NCI-H146 treated with DMSO at 0.1 percent for 48 hours (cell line): ENCODE data around the gene M1AP.

Experiments
- DNase-seq: peaks from one replicate; lab custom pipeline; 2025; ENCODE audit not compliant: unreplicated experiment; lab: John Stamatoyannopoulos, UW

The M1AP gene, protein sequence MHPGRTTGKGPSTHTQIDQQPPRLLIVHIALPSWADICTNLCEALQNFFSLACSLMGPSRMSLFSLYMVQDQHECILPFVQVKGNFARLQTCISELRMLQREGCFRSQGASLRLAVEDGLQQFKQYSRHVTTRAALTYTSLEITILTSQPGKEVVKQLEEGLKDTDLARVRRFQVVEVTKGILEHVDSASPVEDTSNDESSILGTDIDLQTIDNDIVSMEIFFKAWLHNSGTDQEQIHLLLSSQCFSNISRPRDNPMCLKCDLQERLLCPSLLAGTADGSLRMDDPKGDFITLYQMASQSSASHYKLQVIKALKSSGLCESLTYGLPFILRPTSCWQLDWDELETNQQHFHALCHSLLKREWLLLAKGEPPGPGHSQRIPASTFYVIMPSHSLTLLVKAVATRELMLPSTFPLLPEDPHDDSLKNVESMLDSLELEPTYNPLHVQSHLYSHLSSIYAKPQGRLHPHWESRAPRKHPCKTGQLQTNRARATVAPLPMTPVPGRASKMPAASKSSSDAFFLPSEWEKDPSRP

DNA sequence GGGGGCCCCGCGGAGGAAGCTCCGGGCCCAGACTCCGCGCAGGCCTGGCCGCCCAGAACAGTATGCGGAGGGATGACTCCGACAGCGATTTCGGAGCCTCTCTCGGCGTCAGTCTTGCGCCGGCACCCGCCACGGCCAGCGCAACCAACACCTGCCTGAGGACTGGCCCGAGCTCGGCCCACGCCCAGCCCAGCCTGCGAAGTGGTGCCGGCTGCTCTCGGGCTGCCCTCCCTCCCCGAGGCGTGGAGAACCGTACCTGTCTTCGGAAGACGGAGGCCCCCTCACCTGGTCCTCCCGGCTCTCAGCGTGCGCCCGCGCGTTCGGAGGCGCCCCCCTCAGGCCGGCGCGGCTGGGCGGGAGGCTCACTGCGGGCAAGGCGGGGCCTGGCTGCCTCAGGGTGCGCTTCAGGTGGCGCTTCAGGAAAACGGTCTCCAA, at the start of gene M1AP:
Gene M1AP, minus strand, starts transcription at position 322 of the 435 bp plus-strand sequence. CDS start 8,055 bp downstream, outside the sequence.
- DNase-seq = no peak

DNA sequence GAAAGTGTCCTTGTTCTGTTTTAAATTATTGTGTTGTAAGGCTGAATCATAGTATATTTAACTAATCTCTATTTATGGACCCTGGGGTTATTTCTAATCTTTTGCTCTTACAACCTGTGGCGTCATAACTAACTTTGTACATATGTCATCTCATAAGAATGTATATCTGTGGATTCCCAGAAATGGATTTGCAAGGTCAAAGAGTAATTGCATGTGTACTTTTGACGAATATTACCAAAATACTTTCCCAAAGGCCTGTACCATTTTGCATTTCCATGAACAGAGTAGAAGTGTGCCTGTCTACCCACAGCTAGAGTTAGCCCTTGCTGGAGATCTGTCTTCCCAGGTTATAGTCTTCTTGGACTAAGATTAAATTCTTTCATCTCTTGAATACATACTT, 48.7 kb upstream of the M1AP start:
- no peak for DNase-seq

DNA sequence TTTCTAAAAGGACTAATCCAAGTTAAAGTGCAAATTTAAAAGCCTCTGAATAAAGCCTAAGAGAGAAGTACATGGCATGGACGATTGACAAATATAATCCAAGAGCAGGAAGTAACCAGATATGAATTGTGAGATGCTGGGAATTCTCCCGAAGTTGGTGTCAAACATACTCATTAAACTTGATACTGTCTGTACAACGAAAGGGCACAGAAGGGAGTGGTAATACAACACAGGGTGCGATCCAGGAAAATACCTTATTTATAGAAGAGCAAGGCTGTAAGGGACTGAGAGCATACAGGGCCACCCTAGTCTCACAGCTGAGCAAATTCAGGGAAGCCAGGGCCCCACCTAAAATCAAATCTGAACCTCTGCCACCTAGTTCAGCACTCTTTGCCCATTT, 47.5 kb upstream of the M1AP start:
- no peak for DNase-seq

DNA sequence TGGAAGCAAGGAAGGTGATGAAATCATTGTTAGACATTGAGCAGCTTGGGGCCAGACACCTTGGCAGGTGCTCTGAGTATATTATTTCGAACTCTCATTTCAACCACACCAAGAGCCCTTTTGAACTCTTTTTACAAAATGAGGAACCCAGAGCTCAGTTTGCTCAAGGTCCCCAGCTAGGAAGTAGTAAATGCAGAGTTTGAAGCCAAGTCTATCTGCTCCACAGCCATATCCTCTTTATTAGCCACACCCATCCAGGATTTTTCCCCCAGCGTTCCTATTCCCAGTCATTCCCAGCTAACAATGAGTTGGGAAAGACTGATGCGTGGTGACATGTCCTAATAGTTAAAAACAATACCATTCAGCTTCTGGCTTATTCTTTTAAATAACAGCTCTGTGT, 46.2 kb upstream of the M1AP start:
- no peak for DNase-seq

DNA sequence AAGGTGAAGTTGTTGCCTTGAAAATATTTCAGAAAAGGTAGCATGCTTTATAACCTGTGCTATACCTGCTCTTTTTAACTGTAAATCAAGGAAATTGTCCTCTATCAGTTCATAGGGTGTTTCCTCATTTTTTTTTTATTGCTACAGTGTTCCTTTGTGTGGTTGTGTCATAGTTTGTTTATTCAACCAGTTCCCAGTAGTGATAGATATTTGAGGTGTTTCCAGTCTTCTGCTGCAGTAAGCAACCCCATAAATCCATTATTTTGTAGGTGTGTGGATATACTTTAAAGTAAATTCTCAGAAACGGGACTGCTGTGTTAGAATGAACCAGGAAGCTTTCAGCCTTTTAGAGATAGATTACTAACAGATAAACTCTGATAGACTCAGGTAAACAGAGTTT, 45.5 kb upstream of the M1AP start:
- no peak for DNase-seq

DNA sequence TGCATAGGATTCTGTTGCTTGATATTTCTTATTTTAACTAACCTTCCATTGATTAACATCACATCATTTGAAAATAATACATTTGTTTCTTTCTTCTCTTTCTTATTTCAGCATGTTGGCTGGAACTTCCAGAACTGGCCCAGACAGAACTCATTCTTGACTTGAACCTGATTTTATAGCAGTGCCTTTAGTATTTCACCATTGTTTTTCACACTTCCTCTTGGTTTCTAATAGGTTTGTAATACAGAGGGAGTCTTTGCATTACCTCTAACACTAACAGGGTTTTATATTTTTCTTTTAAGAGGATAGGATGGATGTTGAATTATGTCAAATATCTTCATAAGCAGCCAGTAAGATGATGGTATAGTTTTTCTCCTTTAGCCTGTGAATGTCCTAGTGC, 45.1 kb upstream of the M1AP start:
- no peak for DNase-seq

DNA sequence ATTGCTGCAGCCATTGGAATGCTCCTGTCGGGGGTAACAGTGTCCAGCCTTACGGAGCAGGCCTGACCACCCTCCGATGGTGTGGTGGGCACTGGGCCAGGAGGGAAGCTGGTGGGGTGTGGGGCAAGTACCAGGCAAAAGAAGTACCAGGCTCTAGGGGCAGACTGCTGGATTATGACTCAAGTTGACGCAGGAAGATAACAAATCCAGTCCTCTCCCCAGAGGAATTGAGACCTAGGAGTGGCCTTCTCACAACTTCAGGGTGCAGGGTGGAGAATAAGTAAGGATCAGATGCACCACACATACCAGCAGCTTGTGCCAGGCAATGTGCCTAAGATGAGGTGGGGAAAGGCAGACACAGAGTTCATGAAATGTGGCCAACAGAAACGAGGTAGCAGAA, 43.8 kb upstream of the M1AP start:
- DNase-seq = no peak

DNA sequence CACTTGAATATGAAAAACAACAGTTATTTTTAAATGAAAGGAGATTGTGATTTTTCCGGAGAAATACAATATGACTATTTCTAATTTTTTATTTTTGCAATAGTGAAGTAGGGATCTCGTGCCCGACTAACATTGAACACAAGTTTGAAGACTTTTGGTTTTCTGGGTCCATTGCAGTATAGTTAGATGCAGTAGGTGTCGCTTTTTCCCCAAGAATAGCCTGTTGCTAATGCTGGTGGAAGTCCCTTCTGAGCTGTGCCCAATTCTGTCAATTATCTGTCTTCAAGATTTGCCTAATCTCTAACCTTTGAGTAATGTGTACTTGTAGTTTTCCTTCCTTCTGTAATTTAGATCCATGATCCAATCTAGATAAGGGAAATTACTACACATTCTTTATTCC, 42.4 kb upstream of the M1AP start:
- DNase-seq = peak; percentile 65

DNA sequence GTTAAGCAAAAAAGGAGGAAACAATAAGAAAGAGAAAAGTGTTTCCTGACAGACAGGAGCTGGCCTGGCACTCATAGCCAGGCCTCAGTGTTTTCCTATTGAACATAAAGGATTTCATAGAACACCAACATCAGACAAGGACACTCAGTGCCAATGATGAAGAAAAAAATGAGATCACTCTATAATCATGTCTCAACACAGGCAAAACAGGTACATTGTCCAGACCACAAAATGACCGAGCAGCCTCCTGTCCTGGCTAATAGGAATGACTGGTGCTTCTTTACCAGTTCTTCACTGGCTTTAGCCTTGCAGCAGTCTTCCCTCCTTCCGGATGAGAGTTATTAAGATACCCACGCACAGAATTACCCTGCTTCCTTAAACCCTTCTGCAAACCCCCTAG, 41.5 kb upstream of the M1AP start:
- no peak for DNase-seq

DNA sequence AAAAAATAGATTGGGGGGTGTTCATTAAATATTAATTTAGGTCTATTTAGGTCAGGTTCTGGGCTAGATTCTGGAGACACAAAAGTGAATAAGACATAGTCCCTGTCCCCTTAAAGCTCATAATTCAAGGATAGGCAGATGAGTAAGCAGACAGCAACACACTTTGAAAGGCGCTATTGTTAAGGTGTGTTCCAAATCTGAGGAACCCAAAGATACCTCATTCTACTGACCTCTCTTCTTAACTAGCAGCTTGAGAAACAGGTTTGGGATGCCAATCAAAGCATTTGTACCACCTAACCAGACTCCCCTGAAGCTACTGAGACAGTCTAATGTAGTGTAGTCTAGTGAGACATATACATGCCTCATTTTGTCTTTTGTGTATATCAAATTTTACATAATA, 40.8 kb upstream of the M1AP start:
- no peak for DNase-seq

DNA sequence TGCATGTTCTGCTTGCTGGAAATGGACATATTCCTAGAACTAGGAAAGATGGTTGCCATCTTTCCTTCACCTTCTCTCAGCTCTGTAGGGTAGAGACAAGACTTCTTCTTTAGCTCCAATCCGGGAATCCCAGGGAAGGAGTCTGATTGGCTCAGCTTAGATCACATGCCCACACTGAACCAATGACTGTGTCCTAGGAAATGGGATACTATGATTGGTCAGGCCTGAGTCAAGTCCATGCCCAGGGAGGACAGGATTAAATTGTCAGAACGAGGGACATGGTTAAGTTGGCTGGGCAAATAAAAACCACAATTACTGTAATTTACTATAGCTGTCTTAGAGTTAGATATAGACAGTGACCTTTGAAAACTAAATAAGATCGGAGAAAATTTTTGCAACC, 37.3 kb upstream of the M1AP start:
- no peak for DNase-seq

DNA sequence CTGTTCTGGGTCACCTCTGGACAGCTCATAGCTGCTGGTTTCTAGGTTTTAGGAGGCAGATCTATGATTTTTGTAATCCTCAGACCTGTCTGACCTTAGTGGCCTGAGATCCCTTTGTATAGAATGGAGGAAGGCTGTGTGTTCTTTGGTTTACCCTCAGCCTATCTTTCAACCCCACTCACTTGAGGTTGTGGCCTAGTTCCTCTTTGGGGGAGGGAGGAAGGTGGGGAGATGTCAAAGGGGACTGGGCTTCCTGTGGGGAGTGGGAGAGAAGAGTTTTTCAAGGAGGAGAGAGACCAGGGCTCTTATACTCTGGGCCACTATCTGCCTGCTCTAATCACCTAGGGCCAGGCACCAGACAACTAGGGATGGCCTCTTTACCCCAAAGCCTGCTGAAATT, 34.4 kb upstream of the M1AP start:
- DNase-seq = no peak

DNA sequence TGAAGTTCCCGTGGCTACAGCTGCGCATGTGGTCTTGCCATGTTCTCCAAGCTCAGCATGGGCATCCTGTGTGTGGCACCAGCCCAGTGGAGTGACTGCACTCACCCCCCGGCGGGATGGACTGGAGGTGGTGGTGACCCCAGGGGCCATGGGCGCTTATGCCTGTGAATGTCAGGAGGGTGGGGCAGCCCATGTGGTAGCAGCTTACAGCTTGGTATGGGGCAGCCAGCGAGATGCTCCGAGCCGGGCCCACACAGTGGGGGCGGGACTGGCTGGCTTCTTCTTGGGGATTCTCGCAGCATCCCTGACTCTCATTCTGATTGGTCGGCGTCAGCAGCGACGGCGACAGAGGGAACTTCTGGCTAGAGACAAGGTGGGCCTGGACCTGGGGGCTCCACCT, 31.5 kb upstream of the M1AP start:
- no peak for DNase-seq

DNA sequence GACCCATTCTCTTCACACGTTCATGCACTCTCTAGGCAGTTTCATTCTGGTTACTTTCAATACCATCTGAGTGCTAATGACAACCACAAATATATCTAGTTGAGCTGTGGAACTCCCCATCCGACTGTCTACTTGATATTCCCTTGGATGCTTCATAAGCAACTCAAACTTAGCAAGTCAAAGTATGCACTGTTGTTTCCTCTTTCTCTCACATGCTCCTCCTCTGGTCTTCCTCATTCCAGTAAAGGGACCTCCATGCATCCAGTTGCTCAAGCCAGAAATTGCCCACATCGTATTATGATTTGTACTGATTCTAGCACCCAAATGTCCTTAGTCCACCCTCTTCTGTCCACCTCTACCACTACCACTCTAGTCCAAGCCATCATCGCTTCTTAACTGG, 28.2 kb upstream of the M1AP start:
- no peak for DNase-seq

DNA sequence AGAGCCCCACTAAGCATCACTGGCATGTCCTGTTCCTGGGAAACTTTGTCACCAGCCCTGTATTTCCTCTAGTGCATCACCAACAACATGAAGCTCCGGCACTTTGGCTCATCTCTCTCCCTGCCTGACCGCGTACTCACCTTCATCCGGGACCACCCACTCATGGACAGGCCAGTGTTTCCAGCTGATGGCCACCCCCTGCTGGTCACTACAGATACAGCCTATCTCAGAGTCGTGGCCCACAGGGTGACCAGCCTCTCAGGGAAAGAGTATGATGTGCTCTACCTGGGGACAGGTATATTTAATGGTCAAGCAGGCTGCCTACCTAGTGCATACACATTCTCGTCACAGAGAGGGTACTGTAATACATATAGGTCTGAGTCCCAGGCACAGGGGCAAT, 27.0 kb upstream of the M1AP start:
- no peak for DNase-seq

DNA sequence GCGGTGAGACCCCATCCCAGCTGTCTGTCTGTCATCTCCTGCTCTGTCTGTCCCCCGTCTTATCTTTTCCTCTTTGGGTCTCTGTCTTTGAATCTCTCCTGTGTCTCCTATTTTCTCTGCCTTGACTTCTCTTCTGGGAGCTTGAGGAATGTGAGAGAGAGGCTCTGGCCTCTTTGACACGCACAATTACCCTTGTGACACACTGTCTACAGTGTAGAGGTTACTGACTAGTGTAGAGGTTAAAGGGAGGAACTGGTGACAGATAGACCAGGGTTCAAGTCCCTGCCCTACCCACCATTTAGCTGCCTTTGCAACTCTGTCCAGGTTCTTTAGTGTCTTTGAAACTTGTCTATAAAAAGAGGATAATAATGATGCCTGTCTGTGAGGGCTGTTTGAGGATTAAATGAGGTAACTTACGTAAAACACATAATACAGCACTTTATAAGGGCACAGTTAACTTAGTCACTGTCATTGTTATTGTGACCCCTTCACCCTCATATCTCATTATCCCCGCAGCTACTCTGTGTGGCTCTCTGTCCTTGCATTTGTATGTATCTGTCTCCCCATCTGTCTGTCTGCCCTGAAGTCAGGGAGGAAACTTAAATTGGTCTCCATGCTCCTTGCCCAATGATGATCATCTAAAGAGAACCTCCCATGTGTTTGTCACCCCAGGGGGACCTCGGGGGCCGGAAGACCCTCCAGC, 25.8 kb upstream of the M1AP start:
- DNase-seq = no peak

DNA sequence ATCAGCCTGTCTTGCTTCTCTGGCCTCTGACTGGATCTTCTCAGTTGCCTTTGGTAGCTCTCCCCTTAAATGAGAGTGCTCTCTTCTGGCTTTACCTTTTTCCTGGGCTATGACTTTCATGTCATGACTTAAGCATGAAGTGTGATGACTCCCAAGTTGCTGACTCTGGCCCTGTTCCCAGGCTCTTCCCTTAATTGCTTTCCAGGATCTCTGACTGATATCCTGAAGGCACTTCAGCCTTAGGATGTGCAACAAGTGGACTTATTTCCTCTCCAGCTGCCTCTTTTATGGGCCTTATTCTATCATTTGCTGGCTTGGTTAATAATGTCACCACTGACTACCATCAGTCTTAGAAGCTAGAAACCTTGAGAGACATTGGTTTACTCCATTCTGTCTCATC, 23.3 kb upstream of the M1AP start:
- no peak for DNase-seq

DNA sequence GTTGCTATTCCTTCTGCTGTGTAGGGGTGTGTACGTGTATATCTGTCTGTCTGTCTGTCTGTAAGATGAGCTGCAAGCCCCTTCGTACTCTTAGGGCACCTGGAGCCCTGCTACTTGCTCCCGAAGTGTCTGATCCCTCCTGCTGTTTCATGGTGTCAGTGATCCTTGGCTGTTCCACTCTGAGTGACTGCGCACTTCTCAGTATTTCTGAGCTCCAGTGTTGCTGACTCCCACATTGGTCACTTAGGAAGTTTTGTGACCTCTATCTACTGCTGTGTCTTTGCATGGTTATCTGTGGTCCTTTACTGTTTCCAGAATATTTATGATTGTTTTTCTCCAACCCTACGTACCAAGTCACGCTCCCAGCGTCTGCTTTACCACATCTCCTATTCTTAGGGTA, 22.1 kb upstream of the M1AP start:
- DNase-seq = no peak

DNA sequence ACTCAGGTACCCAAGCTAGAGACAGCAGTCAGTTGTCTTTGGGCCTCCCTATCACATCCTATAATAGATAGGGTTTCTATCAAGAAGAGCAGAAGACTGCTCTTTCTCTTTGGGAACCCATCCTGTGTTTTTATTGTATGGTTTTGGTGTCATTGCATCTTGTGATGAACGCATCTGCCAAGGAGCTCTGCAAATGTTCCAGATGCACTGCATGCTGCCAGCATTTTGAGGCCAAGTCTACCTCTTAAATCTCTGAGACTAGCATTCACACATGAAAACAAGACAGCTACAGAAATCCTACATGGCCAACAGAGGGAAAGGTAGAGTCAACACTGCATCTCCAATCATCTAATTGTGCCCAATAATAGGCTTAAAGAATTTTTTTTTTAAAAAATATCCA, 20.0 kb upstream of the M1AP start:
- no peak for DNase-seq

DNA sequence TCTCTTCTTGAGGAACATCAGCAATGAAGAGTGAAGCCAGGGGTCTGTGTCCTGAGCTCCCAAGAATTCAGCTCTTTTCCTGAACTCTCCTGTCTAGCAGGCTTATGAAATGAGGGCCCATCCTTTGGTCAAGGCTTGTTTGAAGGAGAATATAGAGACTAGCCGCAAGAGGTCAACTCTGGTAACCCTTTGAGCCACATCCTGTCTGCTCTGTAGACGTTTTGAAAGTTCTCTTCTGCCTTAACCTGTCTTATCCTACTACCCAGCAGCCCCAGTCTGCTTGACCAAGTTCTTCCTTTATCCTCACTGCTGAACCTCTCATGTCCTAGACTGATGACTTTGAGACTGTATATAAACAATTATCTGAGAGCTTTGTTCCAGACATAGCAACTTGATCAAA, 11.3 kb upstream of the M1AP start:
- DNase-seq = no peak

DNA sequence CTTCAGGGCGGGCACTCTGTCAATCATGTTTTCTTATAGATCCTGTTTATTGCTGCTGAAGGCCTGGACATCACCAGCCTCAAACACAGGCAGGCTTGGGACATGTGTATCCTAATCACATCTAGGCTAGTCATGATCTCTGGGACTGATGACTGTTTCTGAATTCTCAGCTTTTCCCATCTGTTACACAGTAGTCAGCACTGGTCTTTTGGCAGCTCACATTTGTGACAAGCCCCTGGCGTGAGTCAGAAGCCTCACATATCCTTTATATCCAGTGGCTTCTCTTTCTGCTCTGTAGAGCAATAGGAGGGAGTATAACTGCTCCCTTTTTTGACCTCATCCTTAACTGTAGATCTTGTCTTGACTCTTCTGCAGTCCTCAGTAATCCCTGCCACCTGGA, 10.4 kb upstream of the M1AP start:
- DNase-seq = no peak

DNA sequence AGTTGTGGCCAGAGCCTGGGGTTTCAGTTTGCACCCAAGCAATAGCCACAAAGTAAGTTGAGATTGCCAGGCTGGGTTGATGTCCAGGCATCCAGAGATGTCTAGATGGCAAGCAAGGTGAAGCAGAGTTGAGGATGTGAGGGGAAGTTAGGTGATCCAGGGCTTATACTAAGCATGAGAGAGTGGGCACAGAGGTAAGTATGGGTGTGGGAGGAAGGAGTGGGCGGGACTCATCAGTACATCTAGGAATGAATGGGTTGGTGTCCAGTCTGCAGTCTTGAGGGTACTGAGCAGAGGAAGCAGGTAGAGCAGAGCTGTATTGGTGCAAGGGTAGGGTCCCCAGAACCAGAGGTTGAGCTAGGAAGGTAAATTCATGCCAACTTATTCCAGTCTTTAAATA, 7.4 kb upstream of the M1AP start:
- DNase-seq = no peak
